Esophagus squamous epithelium (tissue), 4 donors: ENCODE data around the gene PLA1A.

ENCODE experiments used
- CTCF ChIP-seq, 6 experiments: fragments of 450-650 bp in 4 of 6; fragments of 200-600 bp in 2 of 6; sonication (generic) in 2 of 6; IDR thresholded peaks; one replicate each; pipeline ENCODE4 v1.5.1; 2016 to 2019; ENCODE audit warnings: antibody characterized with exemption in 6 of 6, mild to moderate bottlenecking in 4 of 6, moderate library complexity in 4 of 6
- POLR2A ChIP-seq, 4 donors: fragments of 450-650 bp; IDR thresholded peaks; one replicate each; pipeline ENCODE4 v1.6.1; 2017; ENCODE audit warnings: antibody characterized with exemption in 4 of 4, mild to moderate bottlenecking in 4 of 4, moderate library complexity in 3 of 4

- TF ChIP-seq CTCF (IDR thresholded peaks at IDR 0.05) (no peak), POLR2A (IDR thresholded peaks at IDR 0.05) (no peak)
These were observed 56.2 kb downstream of the PLA1A start for GRCh38 chr3:119653876-119654275.
